Right ventricle myocardium inferior (tissue), 1 donor: ENCODE results near the gene PRDX1. TPM values are rescaled to one million over a fixed set of nuclear protein-coding genes. Genes with fewer than 3 reads are reported as not detected.
"Not testable (repeated sequence)": the region's sequence is repeated elsewhere in the genome, so short reads cannot be mapped to it uniquely, and the experiment has no call there.

Source experiments
- ATAC-seq: fragments of 200-7000 bp; cut with Tn5 transposase; one replicate; pipeline ENCODE4 v1.9.1; 2020; ENCODE audit warnings: mild to moderate bottlenecking, moderate library complexity
- DNase-seq: peaks from one replicate; pipeline ENCODE4 v3.0.0; 2021; ENCODE audit errors: missing footprints
- intact Hi-C: fragments of 100-400 bp; cut with DNase I; formaldehyde crosslinking; loops from one replicate; pipeline ENCODE4 v1.11.0; 2022
- total RNA-seq: library from RNA; stranded (reverse); fragmentation: NEBNext Ultra II Directional; extraction: Animal tissue kit (Norgen Biotek cat#: 25700); gene quantifications from one replicate; pipeline ENCODE4 v1.2.1, GENCODE V29; 2021
- donor health status: DM: no; HTN: yes; CAD: no; lungs with severe emphysema.

Gene PRDX1
- total RNA-seq, 1 donor from 2014 or later = 314 TPM

DNA sequence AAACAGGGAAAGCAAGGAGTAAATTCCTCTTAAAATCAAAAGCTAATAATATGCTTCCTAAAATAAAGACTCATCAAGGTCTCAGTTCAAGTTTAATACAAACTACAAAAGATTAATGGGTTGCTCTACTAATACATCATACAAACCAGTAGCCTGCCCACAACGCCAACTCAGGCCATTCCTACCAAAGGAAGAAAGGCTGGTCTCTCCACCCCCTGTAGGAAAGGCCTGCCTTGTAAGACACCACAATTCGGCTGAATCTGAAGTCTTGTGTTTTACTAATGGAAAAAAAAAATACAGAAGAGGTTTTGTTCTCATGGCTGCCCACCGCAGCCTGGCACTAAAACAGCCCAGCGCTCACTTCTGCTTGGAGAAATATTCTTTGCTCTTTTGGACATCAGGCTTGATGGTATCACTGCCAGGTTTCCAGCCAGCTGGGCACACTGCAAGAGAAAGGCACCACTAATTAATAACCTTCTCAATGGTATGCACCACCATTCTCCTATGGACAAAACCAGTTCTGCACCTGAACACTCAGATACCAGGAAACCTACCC lies 10.6 kb downstream of the PRDX1 start:
- ATAC-seq = no peak

DNA sequence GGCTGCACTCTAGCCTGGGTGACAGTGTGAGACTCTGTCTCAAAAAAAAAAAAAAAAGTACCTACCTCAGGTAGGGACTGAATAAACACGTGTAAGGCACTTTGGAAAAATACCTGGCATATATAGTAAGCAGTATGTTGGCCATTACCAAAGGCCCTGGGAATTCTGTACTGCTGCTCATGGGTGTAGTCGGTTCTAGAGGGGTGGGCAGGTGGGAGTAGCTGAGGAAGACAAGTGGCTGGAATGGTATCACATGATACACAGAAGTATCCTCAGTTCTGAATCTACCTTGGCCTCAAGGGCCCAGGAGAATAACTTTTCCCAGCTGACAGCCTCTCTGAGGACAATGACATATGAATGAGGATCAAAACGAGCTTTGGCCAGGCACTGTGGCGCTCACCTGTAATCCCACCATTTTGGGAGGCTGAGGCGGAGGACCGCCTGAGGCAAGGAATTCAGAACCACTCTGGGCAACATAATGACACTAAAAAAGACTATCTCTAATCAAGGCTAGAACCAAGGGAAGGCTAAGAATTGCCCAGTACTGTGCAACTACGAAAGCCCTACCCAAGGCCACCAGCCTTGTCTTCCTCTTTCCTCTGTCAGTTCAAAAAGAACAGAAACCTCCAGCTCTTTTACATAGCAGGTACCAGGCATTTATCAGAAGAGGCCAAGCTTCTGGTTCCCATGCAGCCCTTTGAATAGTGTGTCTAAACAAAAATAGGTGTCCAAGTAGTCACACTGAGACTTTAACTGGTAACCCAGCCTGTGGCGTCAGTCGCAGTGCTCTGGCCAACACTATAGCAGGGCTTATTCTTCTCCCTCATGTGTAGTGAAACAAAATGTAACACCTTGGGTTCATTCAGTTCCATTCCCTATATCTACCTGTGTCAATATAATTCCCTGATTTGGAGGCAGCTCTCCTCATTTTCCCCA lies 11.4 kb downstream of the PRDX1 start:
- intact Hi-C loops = no loop called here
- no peak for ATAC-seq
- no peak for DNase-seq

More for the DNA sequence above, 10.6 kb downstream of the PRDX1 start:
- intact Hi-C loops = no loop called here
- no peak for DNase-seq

- intact Hi-C loops = no loop called here
- ATAC-seq = peak; percentile 62
- DNase-seq = no peak
These were observed 13.2 kb downstream of the PRDX1 start for GRCh38 chr1:45508295-45509151.

- intact Hi-C loops = no loop called here
- DNase-seq = no peak
- no peak for ATAC-seq
These were observed 13.8 kb downstream of the PRDX1 start for GRCh38 chr1:45507893-45508292.

DNA sequence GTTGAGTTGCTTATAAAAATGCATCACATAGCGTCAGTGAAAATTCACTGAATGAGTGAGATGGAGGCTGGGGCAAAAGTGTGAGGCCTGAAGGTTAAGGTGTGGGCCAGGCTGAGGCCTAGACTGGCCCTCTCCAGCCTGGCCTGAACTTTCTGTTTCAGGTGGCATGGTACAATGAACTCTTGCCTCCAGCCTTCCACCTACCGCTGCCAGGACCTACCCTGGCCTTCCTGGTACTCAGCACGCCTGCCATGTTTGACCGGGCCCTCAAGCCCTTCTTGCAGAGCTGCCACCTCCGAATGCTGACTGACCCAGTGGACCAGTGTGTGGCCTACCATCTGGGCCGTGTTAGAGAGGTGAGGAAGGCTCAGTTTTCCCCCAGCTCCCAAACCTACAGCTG lies 14.5 kb downstream of the PRDX1 start:
- DNase-seq (no peak), ATAC-seq (no peak)
- intact Hi-C loops = no loop called here

- DNase-seq (no peak), ATAC-seq (no peak)
- intact Hi-C loops = no loop called here
These were observed 18.0 kb downstream of the PRDX1 start for GRCh38 chr1:45503462-45504360.

DNA sequence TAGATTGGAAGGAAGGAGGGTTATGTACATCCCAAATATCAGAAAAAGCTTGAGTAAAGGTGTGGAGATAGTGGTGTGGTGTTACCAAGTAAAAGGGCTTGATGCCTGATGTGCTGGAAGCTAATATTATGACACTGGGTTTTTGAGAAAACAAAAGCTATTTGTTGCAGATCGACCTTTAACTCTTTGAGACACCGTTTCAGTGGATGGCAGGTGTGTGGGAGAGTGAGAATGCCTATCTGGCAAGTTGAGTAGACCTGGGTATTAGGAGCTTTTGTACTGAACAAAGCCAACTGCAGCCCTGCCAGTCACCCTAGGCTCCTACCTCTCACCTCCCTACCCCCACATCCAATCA lies 20.2 kb downstream of the PRDX1 start:
- intact Hi-C loops = no loop called here
- DNase-seq (no peak), ATAC-seq (no peak)

- no peak for ATAC-seq
- intact Hi-C loops = loop anchor here (10.0 kb wide), 1 partner anchor 775 kb away; no protein-coding TSS in a partner anchor
- no peak for DNase-seq
These were observed 22.3 kb downstream of the PRDX1 start for GRCh38 chr1:45499415-45499769.

GRCh38 chr1:45498279-45498678 lies 23.4 kb downstream of the PRDX1 start:
- ATAC-seq = no peak
- DNase-seq = no peak
- intact Hi-C loops = loop anchor here (10.0 kb wide), 1 partner anchor 773 kb away; no protein-coding TSS in a partner anchor

- no peak for DNase-seq
- intact Hi-C loops = loop anchor here (1.0 to 10.0 kb wide), 4 partner anchors 134 to 768 kb away; partner anchors contain the start of genes MUTYH and TOE1
These were observed 28.5 kb downstream of the PRDX1 start for GRCh38 chr1:45493116-45493697.

GRCh38 chr1:45492691-45493090 lies 29.0 kb downstream of the PRDX1 start:
- ATAC-seq (no peak), DNase-seq (no peak)
- intact Hi-C loops = loop anchor here (1.0 to 10.0 kb wide), 4 partner anchors 133 to 768 kb away; partner anchors contain the start of genes MUTYH and TOE1

More at GRCh38 chr1:45493116-45493697, 28.5 kb downstream of the PRDX1 start:
- ATAC-seq = no peak

DNA sequence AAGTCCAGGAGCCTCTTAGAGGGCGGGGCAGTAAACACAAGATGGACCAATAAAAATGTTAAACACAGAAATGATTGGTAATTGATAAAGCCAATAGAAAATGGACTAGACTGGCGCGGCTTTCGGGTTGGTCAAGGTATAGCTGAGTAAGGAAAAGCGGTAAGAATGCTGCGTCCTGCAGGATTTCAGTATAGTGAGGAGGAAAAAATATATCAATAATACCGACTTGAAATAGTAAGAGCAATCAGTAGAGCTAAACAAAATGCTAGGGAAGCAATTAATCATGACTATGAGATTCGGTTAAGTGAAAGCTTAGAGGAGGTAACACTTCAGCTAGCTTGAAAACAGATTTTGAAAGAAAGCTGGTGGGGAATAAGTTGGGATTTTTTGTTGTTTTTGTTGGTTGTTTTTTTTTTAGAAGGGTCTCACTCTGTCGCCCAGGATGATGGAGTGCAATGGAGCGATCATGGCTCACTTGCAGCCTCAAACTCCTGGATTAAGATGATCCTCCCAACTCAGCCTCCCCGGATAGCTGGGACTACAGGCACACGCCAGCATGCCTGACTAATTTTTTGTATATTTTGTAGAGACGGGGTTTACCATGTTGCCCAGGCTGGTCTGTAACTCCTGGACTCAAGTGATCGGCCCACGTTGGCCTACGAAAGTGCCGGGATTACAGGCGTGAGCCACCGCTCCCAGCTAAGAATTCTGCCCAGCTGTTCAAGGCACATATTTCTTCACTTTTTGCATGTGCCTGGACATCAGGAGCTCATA lies 30.0 kb downstream of the PRDX1 start:
- no peak for ATAC-seq
- DNase-seq = no peak

GRCh38 chr1:45490626-45491486 lies 30.8 kb downstream of the PRDX1 start, which contains the start of gene TESK2:
Gene TESK2, minus strand, starts transcription at chr1:45491163. Its CDS starts 33,378 bp downstream, at chr1:45457785.
- ATAC-seq (peak; percentile 98), DNase-seq (peak; percentile 95)
- intact Hi-C loops = loop anchor here (2.0 to 10.0 kb wide), 4 partner anchors 149 to 766 kb away; partner anchors contain the start of genes MUTYH and TOE1

More for the DNA sequence above, 30.0 kb downstream of the PRDX1 start:
- intact Hi-C loops = loop anchor here (2.0 to 10.0 kb wide), 4 partner anchors 149 to 767 kb away; partner anchors contain the start of genes MUTYH and TOE1

DNA sequence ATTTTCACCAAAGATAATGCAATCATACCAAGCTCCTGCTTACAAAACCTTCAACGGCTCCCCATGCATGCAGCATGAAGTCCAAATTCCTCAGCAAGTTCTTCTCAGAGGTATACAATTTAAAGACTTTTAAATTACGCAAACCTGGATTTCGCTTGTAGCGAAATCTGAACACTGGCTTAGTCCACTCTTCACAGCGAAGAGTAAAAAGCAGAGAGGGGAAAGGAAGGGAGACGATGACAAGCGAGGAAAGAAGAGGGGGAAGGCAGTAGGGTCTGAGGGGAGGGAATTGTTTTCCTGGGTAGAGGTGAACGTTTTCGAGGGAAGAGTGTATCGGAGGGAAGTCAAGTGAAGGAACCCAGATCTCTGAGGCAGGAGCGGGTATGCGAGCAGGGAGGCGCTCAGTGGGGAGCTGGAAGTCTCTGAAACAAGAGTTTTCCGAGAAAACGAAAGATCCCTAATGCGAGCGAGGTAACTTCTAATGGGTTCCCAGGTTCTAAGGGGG lies 31.5 kb downstream of the PRDX1 start:
- intact Hi-C loops = loop anchor here (2.0 to 10.0 kb wide), 4 partner anchors 148 to 765 kb away; partner anchors contain the start of genes MUTYH and TOE1
- no peak for DNase-seq
- ATAC-seq = no peak

- DNase-seq, intact Hi-C loops, ATAC-seq: not testable (repeated sequence)
These were observed 32.3 kb downstream of the PRDX1 start for GRCh38 chr1:45489379-45489778.
